ENCODE data around the gene NFATC4.

GRCh38 chr14:24361326-24361725 lies 6.7 kb upstream of the NFATC4 start:
- no peak for TF ChIP-seq CBX3 (IDR thresholded peaks at IDR 0.05; ENCODE audit: borderline replicate concordance, low read depth)
- no peak for TF ChIP-seq CTCF (IDR thresholded peaks at IDR 0.05 in 2 of 3, conservative IDR thresholded peaks at IDR 0.05 in 1 of 3; ENCODE audit: control insufficient read depth in 2 of 3, extremely low read depth in 1 of 3, insufficient read depth in 1 of 3, low read depth in 3 of 3, low read length in 3 of 3)
